SK-N-DZ (cell line): ENCODE results near the gene PRUNE2.
"Not testable (repeated sequence)": the region's sequence is repeated elsewhere in the genome, so short reads cannot be mapped to it uniquely, and the experiment has no call there.

Experiments
- DNase-seq: peaks from one replicate; pipeline ENCODE4 v3.0.0-alpha.2; 2015; ENCODE audit warnings: low spot score

PRUNE2 gene

DNA sequence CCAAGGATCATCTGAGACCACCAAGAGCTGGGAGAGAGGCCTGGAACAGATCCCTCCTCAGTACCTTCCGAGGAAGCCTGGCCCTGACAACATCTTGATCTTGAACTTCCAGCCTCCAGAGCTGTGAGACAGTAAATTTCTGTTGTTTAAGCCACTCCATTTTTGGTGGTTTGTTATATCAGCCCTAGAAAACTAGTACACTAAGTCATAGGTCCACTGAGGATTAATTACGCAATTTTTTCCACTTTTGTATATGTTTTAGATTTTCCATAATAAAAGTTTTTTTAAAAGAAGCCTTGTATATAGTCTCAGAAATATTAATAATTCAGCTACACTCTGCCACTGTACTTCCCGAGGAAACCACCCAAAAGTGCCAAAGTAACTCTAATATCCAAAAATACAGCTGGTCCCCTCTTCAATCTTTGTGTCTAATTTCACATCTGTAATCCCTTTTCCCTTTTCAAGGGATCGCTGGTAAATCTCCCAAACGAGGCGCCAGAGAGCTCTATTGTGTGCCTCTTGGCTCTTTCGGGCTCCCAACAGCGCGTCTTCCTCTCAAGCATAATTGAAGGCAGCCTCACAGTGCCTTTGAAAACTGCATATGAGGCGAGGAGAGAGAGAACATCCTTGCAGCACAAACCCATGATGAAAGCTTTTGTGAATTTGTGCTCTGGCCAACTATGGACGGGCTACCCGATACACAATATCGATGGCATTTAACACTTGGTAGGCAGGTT lies 32.7 kb downstream of the PRUNE2 start:
- DNase-seq, result no peak

DNA sequence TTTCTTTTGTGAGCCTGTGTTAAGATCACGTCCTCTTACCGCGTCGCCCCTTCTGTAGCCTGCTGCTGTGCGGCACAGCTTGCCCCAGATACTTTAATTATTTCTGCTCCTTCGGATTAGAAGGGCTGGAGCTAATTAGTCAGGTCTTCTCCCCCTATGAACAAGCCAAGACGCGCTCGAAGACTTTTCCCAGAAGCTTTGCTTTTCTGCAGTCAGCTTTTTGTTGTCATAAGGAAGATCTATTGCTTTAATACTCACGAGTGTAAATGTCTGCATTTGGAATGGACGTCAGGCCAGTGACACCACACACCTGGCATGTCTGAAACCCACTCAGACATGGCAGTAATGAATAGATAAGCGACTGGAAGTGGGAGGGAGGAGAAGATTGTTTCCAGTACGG lies 37.0 kb downstream of the PRUNE2 start:
- peak; percentile 50 for DNase-seq

DNA sequence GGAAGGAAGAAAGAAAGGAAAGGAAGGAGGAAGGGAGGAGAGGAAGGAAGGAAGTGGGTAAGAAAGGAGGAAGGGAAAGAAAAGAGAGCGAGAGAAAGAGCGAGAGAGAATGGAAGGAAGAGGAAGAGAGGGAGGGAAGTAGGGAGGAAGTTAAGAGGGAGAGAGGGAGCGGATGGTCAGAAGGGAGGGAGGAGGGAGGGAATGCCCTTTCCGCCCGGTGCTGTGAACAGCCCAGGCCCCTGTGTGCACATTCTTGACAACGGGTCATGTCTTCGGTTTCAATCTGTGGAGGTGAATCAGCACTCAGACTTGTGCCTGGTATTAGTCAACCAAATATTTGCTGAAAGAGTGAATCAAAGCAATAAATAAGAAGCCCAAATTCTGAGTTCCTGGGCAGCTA lies 39.2 kb downstream of the PRUNE2 start:
- DNase-seq, result no peak

DNA sequence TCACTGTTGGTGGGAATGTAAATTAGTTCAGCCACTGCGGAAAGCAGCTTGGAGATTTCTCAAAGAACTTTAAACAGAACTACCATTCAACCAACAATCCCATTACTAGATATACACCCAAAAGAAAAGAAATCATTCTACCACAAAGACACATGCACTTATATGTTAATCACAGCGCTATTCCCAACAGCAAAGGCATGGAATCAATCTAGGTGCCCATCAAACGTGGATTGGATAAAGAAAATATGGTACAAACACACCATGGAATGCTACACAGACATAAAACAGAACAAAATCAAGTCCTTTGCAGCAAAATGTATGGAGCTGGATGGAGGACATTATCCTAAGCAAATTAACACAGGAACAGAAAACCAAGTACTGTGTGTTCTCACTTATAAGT lies 42.1 kb downstream of the PRUNE2 start:
- no peak for DNase-seq

DNA sequence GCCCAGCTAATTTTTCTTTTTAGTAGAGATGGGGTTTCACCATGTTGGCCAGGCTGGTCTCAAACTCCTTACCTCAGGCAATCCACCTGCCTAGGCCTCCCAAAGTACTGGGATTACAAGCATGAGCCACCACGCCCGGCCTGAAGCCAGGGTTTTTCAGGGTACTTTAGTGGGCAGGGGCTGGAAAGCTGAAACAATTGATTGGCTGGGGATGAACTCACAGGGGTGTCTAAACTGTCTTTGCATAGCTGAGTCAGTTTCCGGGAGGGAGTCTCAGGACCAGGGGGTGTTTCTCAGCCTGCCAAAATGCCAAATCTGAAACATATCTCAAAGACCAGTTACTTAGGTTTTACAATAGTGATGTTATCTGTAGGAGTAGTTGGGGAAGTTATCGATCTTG lies 46.1 kb downstream of the PRUNE2 start:
- DNase-seq, result no peak

DNA sequence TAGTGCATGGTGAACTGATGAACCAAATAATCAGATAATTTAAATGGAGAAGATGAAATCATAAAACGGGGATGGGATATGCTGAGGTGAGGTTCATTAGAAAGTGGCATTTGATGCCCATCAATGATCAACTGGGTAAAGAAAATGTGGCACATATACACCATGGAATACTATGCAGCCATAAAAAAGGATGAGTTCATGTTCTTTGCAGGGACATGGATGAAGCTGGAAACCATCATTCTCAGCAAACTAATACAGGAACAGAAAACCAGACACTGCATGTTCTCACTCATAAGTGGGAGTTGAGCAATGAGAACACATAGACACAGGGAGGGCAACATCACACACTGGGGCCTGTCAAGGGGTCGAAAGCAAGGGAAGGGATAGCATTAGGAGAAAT lies 47.7 kb downstream of the PRUNE2 start:
- not testable (repeated sequence) for DNase-seq

DNA sequence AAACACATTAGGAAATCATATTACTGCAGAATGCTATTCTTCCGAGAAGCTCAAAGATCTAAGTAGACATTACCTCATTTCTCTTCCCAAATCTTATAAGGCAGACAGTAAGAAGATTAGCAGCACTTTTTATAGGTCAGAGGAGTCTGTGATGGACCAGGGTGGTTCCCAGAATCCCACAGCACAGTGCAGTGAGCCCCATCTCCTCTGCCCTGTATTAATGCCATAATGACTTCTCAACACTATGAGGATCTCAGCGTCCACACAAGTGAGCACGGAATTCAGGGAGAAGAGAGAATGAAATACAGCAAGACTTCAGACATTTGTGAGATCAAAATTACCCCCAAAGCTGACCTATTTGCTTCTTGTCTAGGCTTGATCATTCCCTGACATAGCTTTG lies 49.9 kb downstream of the PRUNE2 start:
- no peak for DNase-seq

DNA sequence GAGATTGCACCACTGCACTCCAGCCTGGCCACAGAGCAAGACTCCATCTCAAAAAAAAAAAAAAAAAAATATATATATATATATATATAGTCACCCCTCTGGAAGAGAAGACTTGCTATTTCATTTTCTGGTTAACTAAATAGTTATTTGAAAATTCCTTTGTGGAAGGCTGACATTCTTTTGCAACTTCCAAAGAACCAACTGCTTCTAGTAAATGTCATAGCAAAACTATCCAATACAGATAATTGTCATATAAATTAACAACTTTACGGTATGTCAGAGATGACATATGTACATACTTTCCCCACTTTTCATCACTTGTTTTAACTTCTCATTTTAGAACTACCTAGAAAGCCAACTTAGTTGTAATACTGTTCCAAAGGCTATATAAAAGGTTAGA lies 50.9 kb downstream of the PRUNE2 start:
- DNase-seq, result no peak

DNA sequence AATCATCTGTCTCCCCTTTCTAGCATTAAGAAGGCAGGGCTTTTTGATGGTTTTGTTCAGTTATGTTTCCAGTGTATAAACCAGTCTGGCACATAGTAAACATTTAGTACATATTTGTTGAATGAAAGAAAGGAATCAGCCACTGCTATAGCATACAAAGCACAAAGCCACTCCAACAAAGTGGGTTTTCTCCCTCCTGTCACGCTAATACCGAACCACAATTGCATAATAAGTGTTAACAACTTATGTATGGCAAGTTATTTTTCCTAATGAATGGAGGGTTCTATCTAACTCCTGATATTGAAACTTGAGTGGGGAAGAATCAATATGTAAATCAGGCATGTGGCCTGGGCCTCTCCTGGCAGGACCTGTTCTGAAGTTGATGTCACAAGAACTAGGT lies 53.9 kb downstream of the PRUNE2 start:
- DNase-seq, result no peak

DNA sequence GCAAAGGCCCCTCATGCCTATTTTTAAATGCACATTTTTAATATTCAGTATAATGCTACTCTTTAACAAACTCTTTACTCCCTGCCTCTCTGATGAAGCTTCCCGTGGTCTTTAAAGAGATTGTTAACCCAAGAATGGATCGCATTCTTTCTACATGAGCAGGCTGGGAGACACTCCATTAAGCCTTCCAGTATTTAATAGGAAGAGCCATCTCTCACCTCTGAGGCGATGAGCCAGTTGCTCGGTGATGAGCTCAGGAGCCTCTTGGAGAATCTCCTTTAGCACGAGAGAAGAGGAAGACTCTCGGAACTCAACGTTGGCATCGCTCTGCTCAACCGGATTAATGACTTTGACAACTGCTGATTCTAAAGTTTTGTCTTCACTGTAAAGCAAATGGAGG lies 59.6 kb downstream of the PRUNE2 start:
- no peak for DNase-seq

DNA sequence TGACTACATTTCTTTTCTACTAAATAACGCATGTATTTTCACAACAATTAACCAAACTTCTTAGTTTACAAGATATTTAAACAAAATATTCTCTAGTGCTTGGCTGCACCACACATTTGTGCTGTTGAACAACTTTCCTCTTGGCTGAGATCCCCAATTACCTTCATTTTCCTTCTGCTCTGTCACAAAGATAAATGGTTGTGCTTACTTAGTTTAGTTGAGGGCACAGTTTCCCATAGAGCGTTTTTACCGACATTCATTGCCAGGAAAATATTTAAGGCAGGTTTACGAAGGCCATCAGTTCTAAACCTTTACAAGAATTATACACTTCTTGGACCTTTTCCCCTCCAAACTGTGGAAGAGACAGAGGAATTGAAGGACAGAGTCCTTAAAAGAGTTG lies 60.7 kb downstream of the PRUNE2 start:
- DNase-seq, result no peak

DNA sequence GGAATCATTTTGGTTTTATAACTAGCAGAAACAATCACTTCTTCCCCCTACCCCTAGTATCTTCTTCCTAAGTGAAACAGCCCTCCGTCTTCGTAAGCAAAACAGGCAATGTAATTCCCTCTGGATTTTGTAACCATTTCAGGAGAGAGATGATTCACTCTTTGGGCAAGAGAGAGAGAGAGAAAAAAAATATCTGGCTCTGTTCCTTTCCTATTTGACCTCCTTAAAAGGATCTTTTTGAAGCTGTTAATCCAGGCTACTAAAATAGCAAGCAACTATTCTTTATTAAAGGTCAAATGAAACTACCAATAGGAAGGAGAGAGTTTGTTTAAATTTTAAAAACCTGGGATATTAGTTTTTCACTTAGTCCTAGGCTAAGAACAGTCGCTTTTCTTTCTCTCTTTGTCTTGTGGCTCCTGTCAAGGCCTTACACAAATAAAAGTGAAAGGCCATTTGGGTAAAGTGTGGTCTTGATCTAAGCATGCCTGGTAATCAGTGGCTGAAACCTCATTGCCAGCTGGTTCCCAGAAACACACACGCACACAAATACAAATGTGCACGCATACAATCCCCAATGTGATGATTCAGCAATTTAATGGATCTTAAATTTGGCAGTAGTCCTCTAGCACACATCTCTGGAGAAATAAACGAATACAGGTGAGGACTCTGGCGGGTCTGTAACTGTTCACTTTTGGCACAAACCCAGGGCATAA lies 70.2 kb downstream of the PRUNE2 start:
- DNase-seq, result no peak

DNA sequence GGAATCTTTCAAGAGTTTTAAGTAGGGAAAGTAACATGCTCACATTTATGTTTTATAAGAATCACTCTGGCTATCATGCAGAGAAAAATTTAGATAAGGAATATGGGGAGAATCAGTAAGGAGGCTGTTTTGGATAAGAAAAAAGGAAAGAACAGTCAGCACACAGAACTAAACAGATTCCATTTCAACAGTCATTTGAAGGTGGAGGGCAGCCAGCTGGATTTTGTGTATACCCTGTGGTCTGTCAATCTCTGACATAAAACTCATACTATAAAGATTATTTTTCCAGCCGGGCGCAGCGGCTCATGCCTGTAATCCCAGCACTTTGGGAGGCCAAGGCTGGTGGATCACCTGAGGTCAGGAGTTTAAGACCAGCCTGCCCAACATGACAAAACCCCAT lies 77.5 kb downstream of the PRUNE2 start:
- no peak for DNase-seq

DNA sequence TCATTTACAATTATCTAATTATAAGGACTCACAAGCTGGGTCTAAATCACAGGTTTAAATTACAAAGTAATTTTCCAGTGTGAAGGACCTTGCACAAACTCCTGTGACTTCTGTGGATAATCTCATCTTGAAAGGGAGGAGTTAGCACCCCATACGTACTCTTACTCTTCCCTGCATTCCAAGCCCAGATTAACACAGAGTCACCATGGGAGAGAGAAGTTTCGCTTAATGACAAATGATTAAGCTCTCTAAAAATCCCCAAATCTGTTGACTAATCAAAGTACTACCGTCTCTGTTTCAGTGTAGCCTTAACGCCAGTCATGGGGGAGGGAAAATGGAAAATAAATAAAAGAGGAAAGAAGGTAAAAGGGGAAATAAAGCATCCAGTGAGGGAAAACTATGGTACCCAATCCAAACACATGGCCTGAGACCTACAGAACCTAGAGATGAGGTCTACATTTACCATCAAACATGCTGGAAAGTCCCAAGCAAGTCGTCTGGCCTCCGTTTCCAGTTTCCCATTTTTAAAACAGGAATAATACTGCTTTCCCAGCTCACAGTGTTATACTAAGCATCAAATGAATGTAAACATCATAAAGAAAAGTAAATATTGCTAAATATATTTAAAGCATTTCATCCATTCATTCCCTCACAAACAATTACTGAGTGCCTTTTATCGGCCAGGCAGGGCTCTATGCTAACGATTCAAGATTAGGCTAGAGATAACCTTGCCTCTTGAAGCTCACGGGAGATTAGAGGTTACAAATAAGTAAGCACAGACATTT lies 78.4 kb downstream of the PRUNE2 start:
- no peak for DNase-seq

DNA sequence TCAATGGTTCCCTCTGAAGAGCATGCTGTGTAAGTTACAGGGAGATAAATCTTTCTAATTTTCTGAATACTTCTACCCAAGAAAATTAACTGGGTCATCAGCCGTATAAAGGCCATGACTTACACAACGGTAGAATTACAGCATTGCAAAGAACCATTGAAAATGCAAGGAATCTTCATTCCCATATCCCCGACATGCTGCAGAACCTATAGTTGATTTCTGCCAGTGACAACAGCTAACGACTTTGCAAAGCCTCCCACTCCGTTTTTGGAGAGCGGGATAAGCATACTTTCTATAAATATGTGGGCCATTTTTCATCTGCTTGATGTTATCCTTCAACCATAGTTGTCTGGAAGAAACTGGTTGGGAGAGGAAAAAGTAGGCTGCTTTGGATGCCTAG lies 85.5 kb downstream of the PRUNE2 start:
- DNase-seq, result no peak

DNA sequence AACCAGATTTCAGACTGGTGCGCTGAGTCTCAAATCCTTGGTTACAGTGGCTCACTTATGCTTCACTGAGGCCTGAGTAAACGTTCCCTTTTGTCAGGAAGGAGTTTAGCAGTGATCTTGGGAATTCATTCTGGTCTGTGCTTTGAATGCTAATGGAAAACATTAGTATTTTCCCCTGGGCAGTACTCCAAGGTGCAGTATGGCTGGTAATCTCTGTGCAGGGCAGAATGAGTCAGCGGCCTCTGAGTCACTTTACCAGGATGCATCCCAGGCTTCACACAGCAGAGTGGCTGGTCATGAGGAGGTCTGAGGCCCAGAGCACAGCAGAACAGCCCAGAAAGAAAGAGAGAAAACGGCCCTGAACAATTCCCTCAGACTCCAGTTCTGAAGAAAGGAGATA lies 87.6 kb downstream of the PRUNE2 start:
- DNase-seq, result no peak

DNA sequence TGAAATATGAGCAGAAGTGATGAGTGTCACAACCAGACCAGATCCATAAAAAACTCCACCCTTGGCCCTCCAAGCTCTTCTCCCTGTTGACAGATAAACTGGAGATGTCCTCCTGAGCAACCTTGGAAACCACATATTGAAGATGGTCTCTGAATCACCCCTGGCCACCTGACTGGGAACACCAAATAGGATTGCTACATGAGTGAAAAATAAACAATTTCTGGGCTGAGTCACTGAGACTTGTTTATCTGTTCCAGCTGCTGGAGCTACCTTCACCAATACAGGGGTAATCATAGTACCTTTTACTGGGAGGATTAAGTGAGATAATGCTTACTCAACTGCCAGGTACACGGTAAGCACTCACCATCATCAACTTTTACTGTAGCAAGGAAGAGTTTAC lies 88.4 kb downstream of the PRUNE2 start:
- DNase-seq, result no peak

DNA sequence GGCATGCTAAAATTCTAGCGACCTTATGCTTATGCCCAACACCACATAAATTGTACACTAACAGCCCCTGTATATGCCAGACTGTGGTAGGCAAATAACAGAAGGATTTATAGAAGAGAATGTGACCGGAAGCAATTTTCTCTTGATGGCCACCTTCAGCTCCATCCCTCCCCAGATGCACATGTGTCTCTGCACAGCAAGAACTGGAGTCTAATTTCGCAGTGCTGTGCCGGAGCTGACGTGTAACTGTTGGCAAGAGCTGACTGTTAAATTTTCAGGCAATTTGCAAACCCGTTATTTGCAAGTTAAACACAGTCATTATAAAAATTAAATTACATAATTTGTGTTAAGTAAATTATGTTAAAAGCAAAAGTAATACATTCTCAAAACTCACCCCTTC lies 93.3 kb downstream of the PRUNE2 start:
- no peak for DNase-seq

DNA sequence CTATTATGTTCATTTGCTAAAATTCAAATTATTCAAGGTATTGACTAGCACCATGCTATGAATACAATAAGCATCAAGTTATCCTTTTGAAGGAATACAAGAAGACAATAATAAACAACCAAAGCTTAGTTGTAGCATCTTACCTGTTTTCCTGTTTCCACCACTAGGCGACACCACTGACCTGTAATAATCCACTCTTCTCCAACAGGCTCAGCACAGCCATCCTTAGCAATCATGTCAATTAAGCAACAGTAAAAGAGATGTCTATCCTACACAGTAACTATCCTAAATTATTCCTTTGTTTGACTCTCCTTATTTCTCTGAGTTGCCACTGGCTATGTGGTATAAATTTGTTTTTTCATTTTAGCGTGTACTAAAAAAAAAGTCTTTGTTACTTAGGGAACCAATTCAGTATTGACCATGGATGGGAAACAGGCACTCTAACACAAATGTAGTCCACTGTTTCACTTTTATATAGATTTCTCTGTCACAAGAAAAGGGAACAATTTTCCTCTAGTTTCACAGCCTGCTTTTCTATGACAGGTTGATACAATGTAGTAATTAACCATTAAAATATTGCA lies 95.4 kb downstream of the PRUNE2 start:
- DNase-seq, result peak; percentile 76

DNA sequence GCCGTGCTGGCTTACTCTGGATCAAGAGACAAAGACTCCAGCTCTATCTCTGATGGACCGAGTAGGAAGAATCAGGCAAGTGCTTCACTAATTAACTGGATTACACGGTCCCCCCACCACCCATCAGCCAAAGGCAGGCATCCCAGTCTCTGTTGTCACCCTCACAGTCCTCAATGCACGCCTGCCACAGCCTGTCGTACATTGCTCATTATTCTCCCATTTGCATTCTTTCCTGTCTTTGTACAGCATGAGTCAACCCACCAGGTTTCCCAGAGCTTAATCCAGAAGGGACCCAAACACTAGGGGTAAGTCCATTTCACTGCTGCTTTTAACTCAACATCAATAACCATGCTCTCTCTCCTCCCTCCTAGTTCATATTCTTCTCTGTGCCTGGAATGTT lies 97.3 kb downstream of the PRUNE2 start:
- DNase-seq, result no peak

DNA sequence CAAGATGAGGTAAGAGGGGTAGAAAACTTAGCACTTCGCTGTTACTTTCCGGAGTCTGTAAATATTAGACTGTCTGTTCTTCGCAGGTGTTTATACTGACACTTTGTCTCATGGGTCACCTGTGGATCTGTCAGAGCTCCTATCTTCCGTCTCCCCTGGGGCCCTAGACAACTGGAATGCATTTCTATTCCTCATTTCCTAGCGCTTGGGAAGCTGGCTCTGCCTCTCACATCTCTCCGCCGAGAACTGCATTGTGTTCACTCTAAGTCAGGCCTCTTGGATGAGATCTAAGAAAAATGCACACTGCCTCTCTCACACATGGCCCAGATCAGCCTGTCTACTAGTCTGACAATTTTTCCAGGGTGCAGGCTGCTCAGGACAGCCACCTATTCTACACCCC lies 102.2 kb downstream of the PRUNE2 start:
- no peak for DNase-seq

DNA sequence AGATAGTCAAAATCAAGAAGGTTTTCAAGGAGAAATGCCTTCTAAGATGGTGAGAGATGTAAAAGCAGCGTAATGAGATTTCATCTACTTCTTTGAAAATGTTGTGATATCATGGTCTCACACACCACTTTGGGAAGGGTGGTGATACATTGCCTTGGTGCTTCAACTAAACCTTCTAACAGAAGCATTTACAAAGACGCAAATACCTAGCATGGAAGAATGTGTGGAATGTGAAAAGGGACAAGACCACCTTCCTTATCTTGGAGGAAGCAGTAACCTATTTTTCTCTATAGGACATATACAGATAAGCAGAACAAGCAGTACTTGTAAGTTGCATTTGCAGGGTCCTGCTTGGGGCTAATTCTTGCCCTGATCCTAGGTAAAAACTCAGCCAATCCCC lies 102.8 kb downstream of the PRUNE2 start:
- DNase-seq, result no peak
